ENCODE measurements around the gene MORC4. TPM values are rescaled to one million over a fixed set of nuclear protein-coding genes. Genes with fewer than 3 reads are reported as not detected.

MORC4 gene
- total RNA-seq, 1 donor from 2014 or later = 17.9 TPM

GRCh38 chrX:106905064-106905708 is 94.8 kb downstream of the MORC4 start:
- Histone ChIP-seq H3K27me3 (no peaks in the 10 kb centered on the region), H3K27ac (no peak overlapping the region), H3K4me1 (no peaks in the 10 kb centered on the region), H3K9me3 (no peaks in the 10 kb centered on the region), H3K4me3 (no peak overlapping the region), H3K36me3 (no peaks in the 10 kb centered on the region)
- no peak for TF ChIP-seq POLR2AphosphoS5 (IDR thresholded peaks at IDR 0.05; ENCODE audit: insufficient read depth in 1 of 2, low read depth in 1 of 2)
- TF ChIP-seq CTCF (IDR thresholded peaks at IDR 0.05) = no peak
- TF ChIP-seq POLR2A (IDR thresholded peaks at IDR 0.05) = no peak
- DNase-seq (ENCODE audit: extremely low spot score in 2 of 2) = peak in 1 of 2 donors; percentile 27
- intact Hi-C loops (cut with DNase I) = no loop called here

GRCh38 chrX:106903856-106904528 is 96.0 kb downstream of the MORC4 start:
- no peaks in the 10 kb centered on the region for H3K4me1 ChIP-seq
- intact Hi-C loops (cut with DNase I) = no loop called here
- DNase-seq (ENCODE audit: extremely low spot score in 2 of 2) = peak in 1 of 2 donors; percentile 49
- no peak overlapping the region for H3K27ac ChIP-seq
- TF ChIP-seq POLR2A (IDR thresholded peaks at IDR 0.05) (no peak), POLR2AphosphoS5 (IDR thresholded peaks at IDR 0.05; ENCODE audit: insufficient read depth in 1 of 2, low read depth in 1 of 2) (no peak), CTCF (IDR thresholded peaks at IDR 0.05) (no peak)
- H3K36me3 ChIP-seq = no peaks in the 10 kb centered on the region
- H3K4me3 ChIP-seq = no peak overlapping the region
- H3K27me3 ChIP-seq = no peaks in the 10 kb centered on the region
- no peaks in the 10 kb centered on the region for H3K9me3 ChIP-seq

- Histone ChIP-seq H3K9me3 (no peaks in the 10 kb centered on the region), H3K27me3 (no peaks in the 10 kb centered on the region), H3K36me3 (no peaks in the 10 kb centered on the region), H3K27ac (no peak within 1 kb of the TSS), H3K4me3 (no peak within 1 kb of the TSS), H3K4me1 (no peaks in the 10 kb centered on the region)
- DNase-seq (ENCODE audit: extremely low spot score in 2 of 2) = no peak
- TF ChIP-seq CTCF (IDR thresholded peaks at IDR 0.05) (no peak), POLR2AphosphoS5 (IDR thresholded peaks at IDR 0.05; ENCODE audit: insufficient read depth in 1 of 2, low read depth in 1 of 2) (no peak), POLR2A (IDR thresholded peaks at IDR 0.05) (no peak)
- intact Hi-C loops (cut with DNase I) = no loop called here
Measured at GRCh38 chrX:106903291-106903824, 96.7 kb downstream of the MORC4 start, which contains the start of gene RIPPLY1. Gene RIPPLY1, minus strand, starts transcription at chrX:106903341. Its CDS starts 54 bp downstream, at chrX:106903287.

GRCh38 chrX:106902684-106903083 is 97.3 kb downstream of the MORC4 start:
- no peak for DNase-seq (ENCODE audit: extremely low spot score in 2 of 2)
- no peak overlapping the region for H3K27ac ChIP-seq
- TF ChIP-seq POLR2A (IDR thresholded peaks at IDR 0.05) (no peak), POLR2AphosphoS5 (IDR thresholded peaks at IDR 0.05; ENCODE audit: insufficient read depth in 1 of 2, low read depth in 1 of 2) (no peak), CTCF (IDR thresholded peaks at IDR 0.05) (no peak)
- H3K4me1 ChIP-seq = no peaks in the 10 kb centered on the region
- H3K27me3 ChIP-seq = no peaks in the 10 kb centered on the region
- intact Hi-C loops (cut with DNase I) = no loop called here
- H3K4me3 ChIP-seq = no peak overlapping the region
- no peaks in the 10 kb centered on the region for H3K36me3 ChIP-seq
- no peaks in the 10 kb centered on the region for H3K9me3 ChIP-seq

All from vagina (tissue), 2 donors.